ENCODE data around the gene HOXC11.

The HOXC11 gene

GRCh38 chr12:53985994-53986685 lies 13.2 kb downstream of the HOXC11 start:
- DNase-seq, result no peak

- no peak for DNase-seq
Observed at GRCh38 chr12:53986686-53987483, 14.0 kb downstream of the HOXC11 start.

- DNase-seq, result no peak
Observed at GRCh38 chr12:53987787-53988230, 14.9 kb downstream of the HOXC11 start.

- DNase-seq, result peak; percentile 50
Observed at GRCh38 chr12:53988541-53989226, 15.8 kb downstream of the HOXC11 start.

- DNase-seq, result peak; percentile 50
Observed at GRCh38 chr12:53989227-53990113, 16.5 kb downstream of the HOXC11 start.

- peak; percentile 44 for DNase-seq
Observed at GRCh38 chr12:53990311-53991076, 17.6 kb downstream of the HOXC11 start.

GRCh38 chr12:53991077-53991460 lies 18.1 kb downstream of the HOXC11 start:
- DNase-seq, result peak; percentile 23

- DNase-seq, result no peak
Observed at GRCh38 chr12:53992377-53992889, 19.5 kb downstream of the HOXC11 start.

GRCh38 chr12:53993162-53994008 lies 20.5 kb downstream of the HOXC11 start:
- DNase-seq, result no peak

- no peak for DNase-seq
Observed at GRCh38 chr12:53994009-53994263, 21.0 kb downstream of the HOXC11 start.

- no peak for DNase-seq
Observed at GRCh38 chr12:53994264-53995001, 21.5 kb downstream of the HOXC11 start.

- no peak for DNase-seq
Observed at GRCh38 chr12:53995002-53995377, 22.1 kb downstream of the HOXC11 start.

GRCh38 chr12:53995378-53996239 lies 22.7 kb downstream of the HOXC11 start:
- peak; percentile 23 for DNase-seq

- DNase-seq, result peak; percentile 27
Observed at GRCh38 chr12:53996240-53997203, 23.6 kb downstream of the HOXC11 start.

GRCh38 chr12:53997204-53998109 lies 24.5 kb downstream of the HOXC11 start:
- DNase-seq, result no peak

- DNase-seq, result no peak
Observed at GRCh38 chr12:53998110-53998899, 25.4 kb downstream of the HOXC11 start.

All from DMS79 treated with DMSO at 0.1 percent for 48 hours (cell line).